MM.1S (cell line): Measurements from ENCODE around the gene ZNF521.

Experiments
- DNase-seq: peaks from one replicate; pipeline ENCODE4 v3.0.0-alpha.2; 2015
- H2AFZ ChIP-seq: fragments of 300-600 bp; sonication (generic); 2 replicates; pipeline ENCODE4 v1.6.0; 2016; ENCODE audit warnings: antibody characterized with exemption, low read length
- H3F3A ChIP-seq: fragments of 300-600 bp; sonication (generic); 2 replicates; pipeline ENCODE4 v1.6.1; 2016; ENCODE audit warnings: mild to moderate bottlenecking, antibody characterized with exemption, low read length, moderate library complexity, mixed read lengths; ENCODE audit not compliant: insufficient read depth
- H3K27ac ChIP-seq: fragments of 300-600 bp; sonication (generic); 2 replicates; pipeline ENCODE4 v1.5.1; 2016; ENCODE audit warnings: mild to moderate bottlenecking, low read length
- H3K27me3 ChIP-seq: fragments of 300-600 bp; sonication (generic); replicated peaks from 2 replicates; pipeline ENCODE4 v1.6.0; 2016; ENCODE audit warnings: low read length; ENCODE audit not compliant: insufficient read depth
- H3K36me3 ChIP-seq: fragments of 300-600 bp; sonication (generic); replicated peaks from 2 replicates; pipeline ENCODE4 v1.6.1; 2016; ENCODE audit warnings: mild to moderate bottlenecking, low read length, mixed read lengths; ENCODE audit not compliant: insufficient read depth
- H3K4me1 ChIP-seq: fragments of 300-600 bp; sonication (generic); 2 replicates; pipeline ENCODE4 v1.6.1; 2016; ENCODE audit warnings: low read length, mixed read lengths
- H3K4me2 ChIP-seq: fragments of 300-600 bp; sonication (generic); 2 replicates; pipeline ENCODE4 v1.6.0; 2016; ENCODE audit warnings: low read depth, low read length
- H3K4me3 ChIP-seq: fragments of 300-600 bp; sonication (generic); 2 replicates; pipeline ENCODE4 v1.5.1; 2016; ENCODE audit warnings: low read length, mixed read lengths
- H3K79me2 ChIP-seq: fragments of 300-600 bp; sonication (generic); 2 replicates; pipeline ENCODE4 v1.6.1; 2016; ENCODE audit warnings: mixed run types, low read length, mixed read lengths
- H3K9ac ChIP-seq: fragments of 300-600 bp; sonication (generic); 2 replicates; pipeline ENCODE4 v1.6.1; 2016; ENCODE audit warnings: low read length, mixed read lengths
- H3K9me2 ChIP-seq: fragments of 300-600 bp; sonication (generic); replicated peaks from 2 replicates; pipeline ENCODE4 v1.6.1; 2016; ENCODE audit warnings: mild to moderate bottlenecking, low read length, mixed read lengths; ENCODE audit not compliant: insufficient read depth
- H3K9me3 ChIP-seq: fragments of 300-600 bp; sonication (generic); replicated peaks from 2 replicates; pipeline ENCODE4 v1.6.1; 2016; ENCODE audit warnings: mild to moderate bottlenecking, low read length, mixed read lengths; ENCODE audit not compliant: insufficient read depth
- H4K20me1 ChIP-seq: fragments of 300-600 bp; sonication (generic); 2 replicates; pipeline ENCODE4 v1.6.1; 2016; ENCODE audit warnings: mild to moderate bottlenecking, low read length, moderate library complexity, mixed read lengths; ENCODE audit not compliant: insufficient read depth
- CTCF ChIP-seq: fragments of 300-600 bp; sonication (generic); IDR thresholded peaks from 2 replicates; pipeline ENCODE4 v1.5.1; 2016; ENCODE audit warnings: antibody characterized with exemption, low read length, mixed read lengths
- EZH2 ChIP-seq: fragments of 300-600 bp; sonication (generic); optimal IDR thresholded peaks from 2 replicates; pipeline ENCODE3; 2017; ENCODE audit warnings: low read depth, mild to moderate bottlenecking, antibody characterized with exemption, low read length, mixed read lengths
- EZH2phosphoT487 ChIP-seq: fragments of 300-600 bp; sonication (generic); IDR thresholded peaks from 2 replicates; pipeline ENCODE4 v1.6.1; 2018; ENCODE audit warnings: antibody characterized with exemption, low read length

Gene ZNF521

GRCh38 chr18:25360301-25360899 lies 8.4 kb upstream of the ZNF521 start:
- Histone ChIP-seq H3K4me1 (peaks cover 14% of the 10 kb centered on the region), H3F3A (peaks cover 20% of the 10 kb centered on the region), H3K4me2 (peak overlapping the region; percentile 68), H3K36me3 (no peaks in the 10 kb centered on the region), H3K9me3 (no peaks in the 10 kb centered on the region), H3K27ac (peak overlapping the region; percentile 77), H3K9me2 (no peaks in the 10 kb centered on the region), H2AFZ (no peak overlapping the region), H3K79me2 (peaks cover 39% of the 10 kb centered on the region), H3K9ac (peak overlapping the region; percentile 69; the same call in 1 of the 2 replicates), H3K27me3 (no peaks in the 10 kb centered on the region), H4K20me1 (no peaks in the 10 kb centered on the region), H3K4me3 (0 out of 2 replicates have a peak overlapping the region, but pooled peaks have one; percentile 35)
- TF ChIP-seq EZH2phosphoT487 (no peak), CTCF (no peak)
- DNase-seq: peak; percentile 79

GRCh38 chr18:25353080-25353479 lies 1.1 kb upstream of the ZNF521 start:
- no peak for DNase-seq
- peak overlapping the region; percentile 77 for H3K27ac ChIP-seq
- no peaks in the 10 kb centered on the region for H3K9me3 ChIP-seq
- no peaks in the 10 kb centered on the region for H3K27me3 ChIP-seq
- H3K36me3 ChIP-seq: no peaks in the 10 kb centered on the region
- TF ChIP-seq EZH2phosphoT487: no peak
- no peak for TF ChIP-seq CTCF
- TF ChIP-seq EZH2: no peak
- H3K4me1 ChIP-seq: no peaks in the 10 kb centered on the region
- H3K4me3 ChIP-seq: peak overlapping the region; percentile 60
- H3K9me2 ChIP-seq: no peaks in the 10 kb centered on the region
- peak overlapping the region; percentile 68 for H3K4me2 ChIP-seq
- no peaks in the 10 kb centered on the region for H4K20me1 ChIP-seq
- H2AFZ ChIP-seq: no peak overlapping the region
- peaks cover 88% of the 10 kb centered on the region for H3K79me2 ChIP-seq
- peaks cover 20% of the 10 kb centered on the region for H3F3A ChIP-seq
- H3K9ac ChIP-seq: peak overlapping the region; percentile 69

GRCh38 chr18:25352629-25353005 lies 651 bp upstream of the ZNF521 start:
- Histone ChIP-seq H3K4me3 (peak overlapping the region; percentile 60), H3K27ac (peak overlapping the region; percentile 77), H3K9me3 (no peaks in the 10 kb centered on the region), H2AFZ (no peak overlapping the region), H3K36me3 (no peaks in the 10 kb centered on the region), H3K9ac (peak overlapping the region; percentile 69), H3K4me1 (no peaks in the 10 kb centered on the region), H4K20me1 (no peaks in the 10 kb centered on the region), H3K4me2 (peak overlapping the region; percentile 68), H3F3A (peaks cover 20% of the 10 kb centered on the region), H3K27me3 (no peaks in the 10 kb centered on the region), H3K79me2 (peaks cover 88% of the 10 kb centered on the region), H3K9me2 (no peaks in the 10 kb centered on the region)
- DNase-seq: peak; percentile 32
- no peak for TF ChIP-seq EZH2
- no peak for TF ChIP-seq EZH2phosphoT487
- TF ChIP-seq CTCF: no peak
